Natural killer cell (primary cell): ENCODE results near the gene CCDC85C. TPM values are rescaled to one million over a fixed set of nuclear protein-coding genes. Genes with fewer than 3 reads are reported as not detected.
A peak's percentile ranks its signal among the peaks of the same experiment; 100 is the strongest.

Experiments used
- ATAC-seq, 3 donors: fragments of 150-1000 bp in 2 of 3; fragments of 200-7000 bp in 1 of 3; cut with Tn5 transposase; 1 replicate in 1 of 3; 2 replicates in 2 of 3; pipeline ENCODE4 v1.10.0; 2021; ENCODE audit warnings: mild to moderate bottlenecking in 2 of 3, moderate library complexity in 2 of 3
- DNase-seq, 2 donors: peaks; one replicate each; pipeline versions ENCODE4 v3.0.0 to v3.0.0-alpha.2; 2013 to 2021; ENCODE audit warnings: mixed read lengths in 1 of 2
- H3K27ac ChIP-seq: one replicate; pipeline ENCODE4 v1.5.1; 2013; ENCODE audit warnings: mild to moderate bottlenecking, low read length
- H3K27me3 ChIP-seq: one replicate; pipeline ENCODE4 v1.6.1; 2013; ENCODE audit warnings: low read length; ENCODE audit not compliant: control insufficient read depth, insufficient read depth
- H3K36me3 ChIP-seq: one replicate; pipeline ENCODE4 v1.6.1; 2013; ENCODE audit warnings: low read length; ENCODE audit not compliant: control insufficient read depth, insufficient read depth
- H3K4me1 ChIP-seq: one replicate; pipeline ENCODE4 v1.6.1; 2013; ENCODE audit warnings: low read length; ENCODE audit not compliant: control insufficient read depth, insufficient read depth
- H3K4me3 ChIP-seq: one replicate; pipeline ENCODE4 v1.5.1; 2013; ENCODE audit warnings: low read length
- H3K9me3 ChIP-seq: one replicate; pipeline ENCODE4 v1.6.1; 2013; ENCODE audit warnings: low read length; ENCODE audit not compliant: control insufficient read depth, insufficient read depth
- H3K27ac Mint-ChIP-seq, 2 donors: one replicate each; pipeline ENCODE4 v1.8.0; 2022; ENCODE audit warnings: mild to moderate bottlenecking in 2 of 2, mixed read lengths in 2 of 2, moderate library complexity in 1 of 2
- H3K27me3 Mint-ChIP-seq, 2 donors: one replicate each; pipeline ENCODE4 v1.8.0; 2022; ENCODE audit warnings: low read depth in 2 of 2, mixed read lengths in 2 of 2
- H3K36me3 Mint-ChIP-seq: one replicate; pipeline ENCODE4 v1.8.0; 2022; ENCODE audit warnings: mixed read lengths
- H3K4me1 Mint-ChIP-seq, 2 donors: one replicate each; pipeline ENCODE4 v1.8.0; 2022; ENCODE audit warnings: mixed read lengths in 2 of 2
- H3K4me3 Mint-ChIP-seq: one replicate; pipeline ENCODE4 v1.8.0; 2022; ENCODE audit warnings: mild to moderate bottlenecking, moderate library complexity, mixed read lengths
- H3K9me3 Mint-ChIP-seq, 2 donors: one replicate each; pipeline ENCODE4 v1.8.0; 2022; ENCODE audit warnings: mixed read lengths in 2 of 2
- WGBS: methylation state at CpG from one replicate; pipeline ENCODE4 v1.1.7; 2013; ENCODE audit warnings: missing lambda C conversion rate; ENCODE audit not compliant: insufficient coverage; 5-methylcytosine and 5-hydroxymethylcytosine counted together
- intact Hi-C: fragments of 100-400 bp; cut with micrococcal nuclease; formaldehyde crosslinking; loops from one replicate; pipeline ENCODE4 v1.14.2; 2022
- total RNA-seq, 4 donors: library from RNA; stranded (reverse); fragments of 120-200 nt in 1 of 4; gene quantifications; one replicate each; pipeline versions ENCODE4 v1.2.3 to v1.2.4, GENCODE V29; 2013 to 2022
- TF ChIP-seq, protein P1 (sequence below): fragments of 200-600 bp; IDR thresholded peaks from one replicate; pipeline ENCODE4 v1.8.0; 2022; ENCODE audit warnings: antibody characterized with exemption

The CCDC85C gene
- total RNA-seq, 3 donors from 2014 or later (not counting 1 experiment from before 2014, with no cell fraction given): 0.73 to 4.3 (median 2.8) TPM

DNA sequence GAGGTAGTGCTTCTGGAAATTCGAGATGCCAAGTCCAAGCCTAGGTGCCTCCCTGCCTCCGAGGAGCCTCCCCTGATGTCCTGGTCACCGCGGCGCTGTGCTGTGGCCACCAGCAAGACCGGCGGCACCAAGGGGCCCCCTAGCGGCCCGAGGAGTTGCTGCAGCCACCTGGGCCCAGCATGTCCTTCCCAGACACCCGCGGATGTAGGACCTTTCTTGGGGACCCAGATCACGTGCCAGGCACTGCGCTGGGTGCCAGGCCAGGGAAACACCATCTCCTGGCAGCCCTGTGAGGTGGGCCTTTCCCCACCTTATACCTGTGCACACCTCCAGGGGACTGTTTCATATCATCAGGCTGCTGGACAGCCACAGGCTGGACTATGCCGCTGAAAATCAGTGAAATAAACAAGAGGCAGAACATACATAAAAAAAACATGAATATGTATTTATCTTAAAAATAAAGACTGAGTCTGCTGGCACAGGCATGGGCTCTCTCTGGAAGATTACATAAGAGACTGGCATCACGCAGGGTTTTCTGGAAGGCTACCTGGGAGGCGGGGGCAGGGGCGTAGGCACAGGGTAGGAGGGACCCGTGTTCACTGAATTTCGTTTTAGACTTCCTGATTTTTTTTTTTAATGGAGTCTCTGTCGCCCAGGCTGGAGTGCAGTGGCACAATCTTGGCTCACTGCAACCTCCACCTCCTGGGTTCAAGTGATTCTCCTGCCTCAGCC lies 25.0 kb upstream of the CCDC85C start:
- no peaks in the 10 kb centered on the region for H3K36me3 Mint-ChIP-seq
- no peak overlapping the region for H3K4me3 Mint-ChIP-seq
- TF ChIP-seq, protein P1, sequence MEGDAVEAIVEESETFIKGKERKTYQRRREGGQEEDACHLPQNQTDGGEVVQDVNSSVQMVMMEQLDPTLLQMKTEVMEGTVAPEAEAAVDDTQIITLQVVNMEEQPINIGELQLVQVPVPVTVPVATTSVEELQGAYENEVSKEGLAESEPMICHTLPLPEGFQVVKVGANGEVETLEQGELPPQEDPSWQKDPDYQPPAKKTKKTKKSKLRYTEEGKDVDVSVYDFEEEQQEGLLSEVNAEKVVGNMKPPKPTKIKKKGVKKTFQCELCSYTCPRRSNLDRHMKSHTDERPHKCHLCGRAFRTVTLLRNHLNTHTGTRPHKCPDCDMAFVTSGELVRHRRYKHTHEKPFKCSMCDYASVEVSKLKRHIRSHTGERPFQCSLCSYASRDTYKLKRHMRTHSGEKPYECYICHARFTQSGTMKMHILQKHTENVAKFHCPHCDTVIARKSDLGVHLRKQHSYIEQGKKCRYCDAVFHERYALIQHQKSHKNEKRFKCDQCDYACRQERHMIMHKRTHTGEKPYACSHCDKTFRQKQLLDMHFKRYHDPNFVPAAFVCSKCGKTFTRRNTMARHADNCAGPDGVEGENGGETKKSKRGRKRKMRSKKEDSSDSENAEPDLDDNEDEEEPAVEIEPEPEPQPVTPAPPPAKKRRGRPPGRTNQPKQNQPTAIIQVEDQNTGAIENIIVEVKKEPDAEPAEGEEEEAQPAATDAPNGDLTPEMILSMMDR: peak; percentile 90
- H3K4me1 Mint-ChIP-seq: peaks cover 0 to 5% of the 10 kb centered on the region in 2 donors
- WGBS: 22% methylated on average over 19 of the region's 20 CpGs
- Histone ChIP-seq H3K27ac (no peak overlapping the region), H3K4me3 (no peak overlapping the region), H3K27me3 (no peaks in the 10 kb centered on the region), H3K4me1 (peaks cover 6% of the 10 kb centered on the region), H3K9me3 (no peaks in the 10 kb centered on the region), H3K36me3 (no peaks in the 10 kb centered on the region)
- intact Hi-C loops: loop anchor here (1.0 kb wide), 1 partner anchor 111 kb away; no protein-coding TSS in a partner anchor
- ATAC-seq (peak; percentile 70 to 97 (median 95)), DNase-seq (peak; percentile 51 to 75)
- no peaks in the 10 kb centered on the region for H3K9me3 Mint-ChIP-seq
- peaks cover 0 to 10% of the 10 kb centered on the region in 2 donors for H3K27me3 Mint-ChIP-seq
- no peak overlapping the region for H3K27ac Mint-ChIP-seq

DNA sequence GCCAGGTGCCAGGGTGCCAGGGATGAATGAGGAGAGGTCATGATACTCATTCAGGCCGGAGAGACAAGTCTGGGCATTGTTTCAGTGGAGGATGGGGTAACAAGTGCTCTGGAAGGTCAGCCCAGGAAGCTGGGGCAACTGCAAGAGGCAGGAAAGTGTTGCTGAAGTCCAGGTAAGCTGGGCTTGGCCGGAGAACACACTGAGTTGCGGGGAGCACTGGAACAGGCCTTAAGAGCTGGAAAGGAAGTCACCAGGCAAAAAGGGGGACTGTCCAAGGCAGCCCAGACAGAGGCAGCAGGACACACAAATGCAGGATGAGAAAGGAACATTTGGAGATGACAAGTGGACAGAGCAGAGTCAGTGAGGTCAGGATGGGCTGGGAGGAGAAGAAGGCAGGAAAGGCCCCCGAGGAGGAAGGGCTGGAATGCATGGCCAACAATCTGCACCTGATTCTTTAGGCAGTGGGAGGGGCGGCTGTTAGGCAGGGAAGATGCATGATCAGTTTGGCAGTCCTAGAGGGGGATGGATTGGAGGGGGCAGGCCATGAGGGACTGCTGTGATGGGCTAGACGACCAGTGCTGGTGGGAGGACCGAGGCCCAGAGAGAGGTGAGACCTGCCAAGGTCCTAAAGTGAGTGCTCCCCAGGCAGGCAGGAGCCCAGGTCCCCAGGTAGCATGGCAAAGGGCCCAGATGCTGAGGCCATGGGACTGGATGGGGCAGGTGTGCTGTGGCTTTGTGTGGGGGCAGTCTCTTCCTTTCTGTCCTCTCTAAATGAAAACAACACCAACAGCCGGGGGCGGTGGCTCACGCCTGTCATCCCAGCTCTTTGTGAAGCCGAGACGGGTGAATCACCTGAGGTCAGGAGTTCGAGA lies 23.7 kb upstream of the CCDC85C start:
- Histone ChIP-seq H3K27me3 (no peaks in the 10 kb centered on the region), H3K36me3 (no peaks in the 10 kb centered on the region), H3K4me1 (peaks cover 6% of the 10 kb centered on the region), H3K4me3 (no peak overlapping the region), H3K9me3 (no peaks in the 10 kb centered on the region), H3K27ac (no peak overlapping the region)
- intact Hi-C loops: no loop called here
- H3K36me3 Mint-ChIP-seq: no peaks in the 10 kb centered on the region
- DNase-seq (no peak), ATAC-seq (no peak)
- peaks cover 0 to 5% of the 10 kb centered on the region in 2 donors for H3K4me1 Mint-ChIP-seq
- TF ChIP-seq, protein P1: no peak
- no peak overlapping the region for H3K4me3 Mint-ChIP-seq
- peaks cover 0 to 10% of the 10 kb centered on the region in 2 donors for H3K27me3 Mint-ChIP-seq
- H3K9me3 Mint-ChIP-seq: no peaks in the 10 kb centered on the region
- WGBS: 83% methylated on average over 13 of the region's 13 CpGs
- H3K27ac Mint-ChIP-seq: no peak overlapping the region

DNA sequence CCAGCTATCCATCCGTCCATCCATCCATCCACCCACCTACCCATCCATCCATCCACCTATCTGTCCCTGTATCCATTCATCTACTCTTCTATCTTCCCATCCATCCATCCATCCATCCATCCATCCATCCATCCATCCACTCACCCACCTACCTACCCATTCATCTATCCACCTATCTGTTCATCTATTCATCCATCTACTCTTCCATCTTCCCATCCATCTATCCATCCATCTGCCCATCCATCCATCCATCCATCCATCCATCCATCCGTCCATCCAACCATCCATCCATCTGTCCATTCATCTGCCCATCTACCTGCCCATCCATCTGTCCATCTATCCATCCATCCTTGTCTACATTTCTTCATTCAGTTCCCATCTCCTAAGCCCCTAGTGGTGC lies 23.1 kb upstream of the CCDC85C start:
- DNase-seq (no peak), ATAC-seq (no peak)
- no peak overlapping the region for H3K4me3 Mint-ChIP-seq
- whole genome bisulfite sequencing: 55% methylated on average over 2 of the region's 2 CpGs
- intact Hi-C loops: no loop called here
- Histone ChIP-seq H3K36me3 (no peaks in the 10 kb centered on the region), H3K4me3 (no peak overlapping the region), H3K27me3 (no peaks in the 10 kb centered on the region), H3K9me3 (no peaks in the 10 kb centered on the region), H3K27ac (no peak overlapping the region), H3K4me1 (peaks cover 6% of the 10 kb centered on the region)
- H3K4me1 Mint-ChIP-seq: peaks cover 0 to 5% of the 10 kb centered on the region in 2 donors
- H3K9me3 Mint-ChIP-seq: no peaks in the 10 kb centered on the region
- no peaks in the 10 kb centered on the region for H3K36me3 Mint-ChIP-seq
- H3K27me3 Mint-ChIP-seq: peaks cover 0 to 10% of the 10 kb centered on the region in 2 donors
- H3K27ac Mint-ChIP-seq: no peak overlapping the region
- TF ChIP-seq, protein P1: no peak
